H1 (cell line): ENCODE data around the gene ARHGEF19. TPM values are rescaled to one million over a fixed set of nuclear protein-coding genes. Genes with fewer than 3 reads are reported as not detected.
A peak's percentile ranks its signal among the peaks of the same experiment; 100 is the strongest.
"Not testable (repeated sequence)": the region's sequence is repeated elsewhere in the genome, so short reads cannot be mapped to it uniquely, and the experiment has no call there.

Source experiments
- CTCF ChIA-PET: fragments of 300-600 bp; sonication (Branson Sonifier 250); formaldehyde crosslinking; loops from one replicate; lab custom pipeline; 2021; ENCODE audit not compliant: partially characterized antibody; lab: Charles Lee
- POLR2A ChIA-PET: fragments of 300-600 bp; sonication (Branson Sonifier 250); formaldehyde crosslinking; loops from one replicate; lab custom pipeline; 2021; ENCODE audit warnings: inconsistent platforms; ENCODE audit not compliant: partially characterized antibody; lab: Charles Lee
- DNase-seq, 2 experiments: peaks; one replicate each; pipeline versions ENCODE4 v3.0.0 to v3.0.0-alpha.2; 2010 to 2022; ENCODE audit warnings: low spot score in 2 of 2, low read depth in 1 of 2, mixed read lengths in 1 of 2
- FAIRE-seq: peaks from 2 replicates; lab custom pipeline; 2011; peaks lifted over from hg19 to GRCh38; lab: Jason Lieb, UNC
- H2AFZ ChIP-seq: 2 replicates; pipeline ENCODE4 v1.8.1; 2012; ENCODE audit warnings: low read length, inconsistent platforms
- H2AK5ac ChIP-seq: 2 replicates; pipeline ENCODE4 v1.6.1; 2013; ENCODE audit warnings: low read depth, low read length
- H2BK120ac ChIP-seq: replicated peaks from 2 replicates; pipeline ENCODE3; 2013; ENCODE audit warnings: low read depth, low read length, inconsistent platforms
- H2BK12ac ChIP-seq: 2 replicates; pipeline ENCODE4 v1.6.1; 2013; ENCODE audit warnings: low read depth, low read length
- H2BK15ac ChIP-seq: 2 replicates; pipeline ENCODE4 v1.6.1; 2013; ENCODE audit warnings: low read length
- H2BK20ac ChIP-seq: 2 replicates; pipeline ENCODE4 v1.6.1; 2013; ENCODE audit warnings: low read length
- H2BK5ac ChIP-seq: 2 replicates; pipeline ENCODE4 v1.6.1; 2013; ENCODE audit warnings: low read depth, low read length
- H3K14ac ChIP-seq: 2 replicates; pipeline ENCODE4 v1.6.1; 2013; ENCODE audit warnings: inconsistent platforms; ENCODE audit not compliant: insufficient read length
- H3K18ac ChIP-seq: 2 replicates; pipeline ENCODE4 v1.6.1; 2013; ENCODE audit warnings: low read length; ENCODE audit errors: extremely low read depth
- H3K23ac ChIP-seq: 2 replicates; pipeline ENCODE4 v1.6.1; 2013; ENCODE audit warnings: inconsistent platforms; ENCODE audit not compliant: insufficient read length
- H3K23me2 ChIP-seq: 2 replicates; pipeline ENCODE4 v1.6.1; 2013; ENCODE audit warnings: low read depth, low read length
- H3K27ac ChIP-seq: 2 replicates; pipeline ENCODE4 v1.6.1; 2011; ENCODE audit warnings: low read depth, low read length, inconsistent platforms
- H3K27me3 ChIP-seq, 4 experiments: replicated peaks in 1 of 4; 1 replicate in 1 of 4; 2 replicates in 3 of 4; pipeline versions ENCODE4 v1.6.1 to v1.8.1; 2011 to 2013; ENCODE audit warnings: low read length in 3 of 4, mild to moderate bottlenecking in 3 of 4, inconsistent platforms in 2 of 4, mixed read lengths in 2 of 4, moderate library complexity in 1 of 4; ENCODE audit not compliant: control insufficient read depth in 3 of 4, insufficient read depth in 3 of 4; ENCODE audit errors: extremely low read depth in 1 of 4
- H3K36me3 ChIP-seq, 4 experiments: 2 replicates each; pipeline versions ENCODE4 v1.6.1 to v1.8.1; 2011 to 2013; ENCODE audit warnings: mild to moderate bottlenecking in 4 of 4, low read length in 3 of 4, moderate library complexity in 2 of 4, control low read depth in 1 of 4, inconsistent platforms in 1 of 4; ENCODE audit not compliant: insufficient read depth in 4 of 4, control insufficient read depth in 2 of 4
- H3K4ac ChIP-seq: replicated peaks from 2 replicates; pipeline ENCODE3; 2013; ENCODE audit warnings: low read length, low read depth, mixed read lengths, inconsistent platforms; ENCODE audit not compliant: insufficient read length
- H3K4me1 ChIP-seq, 4 experiments: replicated peaks in 1 of 4; 1 replicate in 1 of 4; 2 replicates in 3 of 4; pipeline versions ENCODE4 v1.6.1 to v1.8.1; 2011 to 2013; ENCODE audit warnings: low read length in 3 of 4, inconsistent platforms in 2 of 4, mixed read lengths in 1 of 4; ENCODE audit not compliant: insufficient read depth in 4 of 4, control insufficient read depth in 3 of 4
- H3K4me2 ChIP-seq, 2 experiments: 2 replicates each; pipeline versions ENCODE4 v1.6.1 to v1.8.1; 2011 to 2013; ENCODE audit warnings: low read depth in 2 of 2, low read length in 2 of 2, control low read depth in 1 of 2, inconsistent platforms in 1 of 2, mild to moderate bottlenecking in 1 of 2; ENCODE audit not compliant: insufficient read depth in 1 of 2
- H3K4me3 ChIP-seq, 4 experiments: fragments of 200-600, 300-600 bp in 1 of 4; sonication (generic), shearing (Covaris generic), sonication (Bioruptor Twin) in 1 of 4; 2 replicates each; pipeline versions ENCODE4 v1.5.1 to v1.8.1; 2011 to 2016; ENCODE audit warnings: low read length in 4 of 4, low read depth in 3 of 4, control low read depth in 2 of 4, inconsistent platforms in 2 of 4, mild to moderate bottlenecking in 2 of 4, mixed read lengths in 1 of 4, moderate library complexity in 1 of 4; ENCODE audit not compliant: insufficient read depth in 2 of 4; ENCODE audit errors: extremely low read depth in 1 of 4
- H3K56ac ChIP-seq: replicated peaks from 2 replicates; pipeline ENCODE3; 2013; ENCODE audit warnings: low read depth, mild to moderate bottlenecking, mixed read lengths, low read length, inconsistent platforms; ENCODE audit not compliant: insufficient read length
- H3K79me1 ChIP-seq: 2 replicates; pipeline ENCODE4 v1.6.1; 2013; ENCODE audit warnings: low read depth, low read length, control low read depth
- H3K79me2 ChIP-seq, 2 experiments: 2 replicates each; pipeline versions ENCODE4 v1.6.1 to v1.8.1; 2012 to 2013; ENCODE audit warnings: low read length in 2 of 2, mild to moderate bottlenecking in 2 of 2, inconsistent platforms in 1 of 2; ENCODE audit not compliant: insufficient read depth in 2 of 2, control insufficient read depth in 1 of 2
- H3K9ac ChIP-seq, 4 experiments: replicated peaks in 1 of 4; 1 replicate in 1 of 4; 2 replicates in 3 of 4; pipeline versions ENCODE4 v1.6.1 to v1.8.1; 2011 to 2013; ENCODE audit warnings: low read depth in 3 of 4, low read length in 3 of 4, control low read depth in 2 of 4, mild to moderate bottlenecking in 2 of 4, moderate library complexity in 2 of 4, inconsistent platforms in 1 of 4; ENCODE audit errors: extremely low read depth in 1 of 4
- H3K9me3 ChIP-seq, 2 experiments: 2 replicates each; pipeline versions ENCODE4 v1.6.1 to v1.8.1; 2012 to 2013; ENCODE audit warnings: mild to moderate bottlenecking in 2 of 2, moderate library complexity in 2 of 2, control low read depth in 1 of 2, inconsistent platforms in 1 of 2, low read depth in 1 of 2, low read length in 1 of 2, mixed read lengths in 1 of 2; ENCODE audit not compliant: insufficient read depth in 2 of 2
- H4K20me1 ChIP-seq, 2 experiments: replicated peaks in 1 of 2; 2 replicates each; pipeline versions ENCODE3 to v1.8.1; 2011 to 2013; ENCODE audit warnings: inconsistent platforms in 2 of 2, low read length in 2 of 2, mild to moderate bottlenecking in 1 of 2; ENCODE audit not compliant: insufficient read depth in 2 of 2, control insufficient read depth in 1 of 2
- H4K5ac ChIP-seq: 2 replicates; pipeline ENCODE4 v1.6.1; 2013; ENCODE audit warnings: low read length, low read depth, mixed read lengths, inconsistent platforms; ENCODE audit not compliant: insufficient read length
- H4K8ac ChIP-seq: 2 replicates; pipeline ENCODE4 v1.8.0; 2013; ENCODE audit warnings: mild to moderate bottlenecking, moderate library complexity, low read length, inconsistent platforms; ENCODE audit not compliant: insufficient read depth; ENCODE audit errors: extremely low read depth
- H4K91ac ChIP-seq: replicated peaks from 2 replicates; pipeline ENCODE3; 2013; ENCODE audit warnings: low read length, mixed read lengths, inconsistent platforms; ENCODE audit not compliant: insufficient read length
- WGBS, 2 experiments: shearing (Covaris generic) in 1 of 2; methylation state at CpG; one replicate each; pipeline versions ENCODE4 v1.1.6 to v1.1.7; 2013 to 2015; ENCODE audit warnings: low lambda C conversion rate in 2 of 2, mixed read lengths in 2 of 2, inconsistent platforms in 1 of 2, low coverage in 1 of 2, missing lambda C conversion rate in 1 of 2; ENCODE audit not compliant: insufficient replicate concordance in 2 of 2, insufficient coverage in 1 of 2, insufficient read length in 1 of 2; ENCODE audit errors: extremely low coverage in 1 of 2, missing lambda C conversion rate in 1 of 2; 5-methylcytosine and 5-hydroxymethylcytosine counted together
- polyA plus RNA-seq, 7 experiments: library from polyadenylated mRNA; depleted of rRNA in 3 of 7; stranded (reverse) in 5 of 7; unstranded in 2 of 7; fragments of >200 nt in 5 of 7; fragments of 200-250 nt in 2 of 7; gene quantifications; 1 replicate in 5 of 7; 2 replicates in 1 of 7; 4 replicates in 1 of 7; pipeline versions ENCODE4 v1.2.1 to v1.2.3, GENCODE V29; 2011 to 2013; ENCODE audit warnings: missing spikeins in 2 of 7, mixed read lengths in 2 of 7
- total RNA-seq: library from RNA; stranded (reverse); fragmentation: NEBNext Ultra II Directional; extraction: Animal tissue kit (Norgen Biotek cat#: 25700); gene quantifications from 2 replicates; pipeline ENCODE4 v1.2.1, GENCODE V29; 2021

Gene ARHGEF19
- total and polyA plus RNA-seq, 2 of the 8 experiments (the other 6 are each of a cell fraction or from before 2014, with no cell fraction given), result 47.5 to 56.4 TPM

DNA sequence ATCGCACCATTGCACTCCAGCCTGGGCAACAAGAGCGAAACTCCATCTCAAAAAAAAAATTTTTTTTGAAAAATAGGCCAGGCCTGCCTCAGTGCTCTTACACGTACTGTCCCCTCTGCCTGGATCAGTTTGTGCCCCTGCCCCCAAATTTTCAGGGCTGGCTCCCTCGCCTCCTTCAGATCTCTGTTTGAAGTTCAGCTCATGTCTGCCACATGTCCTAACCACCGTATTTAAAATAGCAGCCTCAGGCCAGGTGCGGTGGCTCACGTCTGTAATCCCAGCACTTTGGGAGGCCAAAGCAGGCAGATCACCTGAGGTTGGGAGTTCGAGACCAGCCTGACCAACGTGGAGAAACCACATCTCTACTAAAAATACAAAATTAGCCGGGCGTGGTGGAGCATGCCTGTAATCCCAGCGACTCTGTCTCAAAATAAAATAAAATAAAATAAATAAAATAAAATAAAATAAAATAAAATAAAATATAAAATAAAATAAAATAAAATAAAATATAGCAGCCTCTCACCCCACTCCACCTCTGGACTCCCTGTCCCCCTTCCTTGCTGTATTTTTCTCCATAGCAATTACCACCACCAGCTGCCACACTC lies 48.7 kb downstream of the ARHGEF19 start:
- not testable (repeated sequence) for H2BK5ac ChIP-seq, H3K9me3 ChIP-seq, H3K27ac ChIP-seq, H3K79me2 ChIP-seq, H3K23ac ChIP-seq, H2BK120ac ChIP-seq, H2AFZ ChIP-seq, H4K5ac ChIP-seq, H2BK20ac ChIP-seq, FAIRE-seq, H2BK15ac ChIP-seq, H3K56ac ChIP-seq, H3K9ac ChIP-seq, H3K14ac ChIP-seq, H4K20me1 ChIP-seq, H3K79me1 ChIP-seq, H2AK5ac ChIP-seq, H3K36me3 ChIP-seq, H4K8ac ChIP-seq, H3K4me3 ChIP-seq, H3K23me2 ChIP-seq, H3K27me3 ChIP-seq, H3K4ac ChIP-seq
- POLR2A ChIA-PET, result interaction anchor here (0.7 to 9.1 kb wide), 7 partner anchors 7 to 83 kb away, joined by 3 to 104 read pairs (median 4); partner anchors contain the start of gene EPHA2
- Histone ChIP-seq H2BK12ac (peak overlapping the region; percentile 85; the same call in 1 of the 2 replicates), H3K4me2 (0 out of 4 replicates have a peak overlapping the region, but pooled peaks of 1 of the 2 experiments have one; percentile 28), H3K18ac (peak overlapping the region; percentile 57; the same call in 1 of the 2 replicates), H3K4me1 (peaks cover 6 to 17% (median 9%) of the 10 kb centered on the region in 4 experiments), H4K91ac (peak overlapping the region; percentile 46)
- whole genome bisulfite sequencing, 2 experiments, result 88% methylated on average over 12 of the region's 12 CpGs; no CpG with 5 or more reads in 1 of the 2 experiments
- peak in 1 of 2 experiments; percentile 42 for DNase-seq
- CTCF ChIA-PET, result interaction anchor here (1.1 to 6.8 kb wide), 6 partner anchors 11 to 131 kb away, joined by 3 to 70 read pairs (median 6); partner anchors contain the start of genes EPHA2 and FAM131C
